ENCODE data around the gene TSPAN6. TPM values are rescaled to one million over a fixed set of nuclear protein-coding genes. Genes with fewer than 3 reads are reported as not detected.

TSPAN6 gene
- polyA plus RNA-seq, 1 donor from 2014 or later, result 63.3 TPM

DNA sequence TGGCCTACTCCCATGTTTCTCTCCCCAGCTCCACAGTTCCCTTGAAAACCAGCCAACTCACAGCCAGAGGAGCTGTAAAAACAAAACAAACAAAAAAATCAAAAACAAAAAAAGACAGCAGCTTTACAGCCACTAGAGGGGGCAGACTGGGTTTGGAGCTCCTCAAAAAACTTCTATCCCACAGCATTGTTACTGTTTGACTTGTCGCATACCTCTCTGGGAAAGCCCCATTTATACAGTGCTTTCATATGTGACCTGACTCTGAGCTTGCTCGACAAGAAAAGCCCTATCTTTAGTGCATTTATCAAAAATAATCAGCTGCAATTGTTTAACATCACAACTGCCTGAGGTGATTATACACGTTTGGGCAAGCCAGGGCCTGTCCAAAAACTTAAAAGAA lies 21.6 kb downstream of the TSPAN6 start:
- H3K4me2 ChIP-seq (ENCODE audit: low read length), result no peak overlapping the region

GRCh38 chrX:100611951-100612350 lies 24.7 kb downstream of the TSPAN6 start:
- H3K9ac ChIP-seq (ENCODE audit: low read length), result no peak overlapping the region
- H3K27ac ChIP-seq (ENCODE audit: low read length), result no peak overlapping the region
- H3K9me2 ChIP-seq (ENCODE audit: insufficient read depth, low read length), result no peaks in the 10 kb centered on the region
- no peaks in the 10 kb centered on the region for H3F3A ChIP-seq (ENCODE audit: insufficient read depth, low read length, poor library complexity, severe bottlenecking)
- TF ChIP-seq MXI1 (conservative IDR thresholded peaks at IDR 0.05; ENCODE audit: poor library complexity, severe bottlenecking), result no peak
- TF ChIP-seq EZH2 (IDR thresholded peaks at IDR 0.05; ENCODE audit: borderline replicate concordance, insufficient read depth, low read length, poor library complexity, severe bottlenecking), result no peak
- TF ChIP-seq, protein P1, sequence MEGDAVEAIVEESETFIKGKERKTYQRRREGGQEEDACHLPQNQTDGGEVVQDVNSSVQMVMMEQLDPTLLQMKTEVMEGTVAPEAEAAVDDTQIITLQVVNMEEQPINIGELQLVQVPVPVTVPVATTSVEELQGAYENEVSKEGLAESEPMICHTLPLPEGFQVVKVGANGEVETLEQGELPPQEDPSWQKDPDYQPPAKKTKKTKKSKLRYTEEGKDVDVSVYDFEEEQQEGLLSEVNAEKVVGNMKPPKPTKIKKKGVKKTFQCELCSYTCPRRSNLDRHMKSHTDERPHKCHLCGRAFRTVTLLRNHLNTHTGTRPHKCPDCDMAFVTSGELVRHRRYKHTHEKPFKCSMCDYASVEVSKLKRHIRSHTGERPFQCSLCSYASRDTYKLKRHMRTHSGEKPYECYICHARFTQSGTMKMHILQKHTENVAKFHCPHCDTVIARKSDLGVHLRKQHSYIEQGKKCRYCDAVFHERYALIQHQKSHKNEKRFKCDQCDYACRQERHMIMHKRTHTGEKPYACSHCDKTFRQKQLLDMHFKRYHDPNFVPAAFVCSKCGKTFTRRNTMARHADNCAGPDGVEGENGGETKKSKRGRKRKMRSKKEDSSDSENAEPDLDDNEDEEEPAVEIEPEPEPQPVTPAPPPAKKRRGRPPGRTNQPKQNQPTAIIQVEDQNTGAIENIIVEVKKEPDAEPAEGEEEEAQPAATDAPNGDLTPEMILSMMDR (IDR thresholded peaks at IDR 0.05; ENCODE audit: poor library complexity, severe bottlenecking), result no peak
- no peak for TF ChIP-seq SMC3 (conservative IDR thresholded peaks at IDR 0.05; ENCODE audit: poor library complexity)
- no peaks in the 10 kb centered on the region for H3K79me2 ChIP-seq (replicated peaks; ENCODE audit: insufficient read depth, low read length)
- no peak overlapping the region for H3K4me3 ChIP-seq (ENCODE audit: low read length)
- H2AFZ ChIP-seq (ENCODE audit: low read depth, low read length), result no peak overlapping the region
- no peaks in the 10 kb centered on the region for H4K20me1 ChIP-seq (ENCODE audit: insufficient read depth)
- H3K36me3 ChIP-seq (ENCODE audit: insufficient read depth, low read length), result no peaks in the 10 kb centered on the region
- no peaks in the 10 kb centered on the region for H3K27me3 ChIP-seq (ENCODE audit: insufficient read depth, low read depth, low read length)
- H3K9me3 ChIP-seq (ENCODE audit: low read length), result no peaks in the 10 kb centered on the region
- H3K4me2 ChIP-seq (ENCODE audit: low read length), result no peak overlapping the region

More for the DNA sequence above, 21.6 kb downstream of the TSPAN6 start:
- Histone ChIP-seq H3K9ac (ENCODE audit: low read length) (no peak overlapping the region), H2AFZ (ENCODE audit: low read depth, low read length) (no peak overlapping the region), H3K27ac (ENCODE audit: low read length) (no peak overlapping the region), H4K20me1 (ENCODE audit: insufficient read depth) (no peaks in the 10 kb centered on the region), H3K9me3 (ENCODE audit: low read length) (no peaks in the 10 kb centered on the region), H3K36me3 (ENCODE audit: insufficient read depth, low read length) (no peaks in the 10 kb centered on the region), H3K4me3 (ENCODE audit: low read length) (no peak overlapping the region), H3K9me2 (ENCODE audit: insufficient read depth, low read length) (no peaks in the 10 kb centered on the region), H3K27me3 (ENCODE audit: insufficient read depth, low read depth, low read length) (no peaks in the 10 kb centered on the region), H3K79me2 (replicated peaks; ENCODE audit: insufficient read depth, low read length) (no peaks in the 10 kb centered on the region), H3F3A (ENCODE audit: insufficient read depth, low read length, poor library complexity, severe bottlenecking) (no peaks in the 10 kb centered on the region)
- TF ChIP-seq MXI1 (conservative IDR thresholded peaks at IDR 0.05; ENCODE audit: poor library complexity, severe bottlenecking) (no peak), RAD21 (conservative IDR thresholded peaks at IDR 0.05) (no peak), EZH2 (IDR thresholded peaks at IDR 0.05; ENCODE audit: borderline replicate concordance, insufficient read depth, low read length, poor library complexity, severe bottlenecking) (no peak), TAF1 (IDR thresholded peaks at IDR 0.05; ENCODE audit: low read depth) (no peak), EP300 (conservative IDR thresholded peaks at IDR 0.05; ENCODE audit: poor library complexity, severe bottlenecking) (no peak)

DNA sequence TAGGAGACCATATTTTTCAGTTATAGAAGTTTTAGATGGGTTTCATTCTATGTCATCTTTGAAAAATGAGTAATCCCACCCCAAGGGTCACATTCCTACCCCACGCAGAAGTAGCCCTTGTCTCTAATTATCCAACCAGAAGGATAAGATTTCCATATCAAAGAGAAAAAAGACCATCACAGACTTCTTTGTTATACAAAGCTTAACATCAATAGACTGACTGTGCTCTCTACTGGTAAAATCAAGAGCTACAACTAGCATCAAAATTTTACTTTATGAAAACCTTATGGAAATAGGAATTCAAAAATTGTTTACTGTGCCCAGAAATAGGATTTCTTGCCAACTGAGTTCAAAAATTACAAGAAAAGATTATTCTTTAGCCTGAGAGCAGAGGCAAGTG lies 27.0 kb downstream of the TSPAN6 start:
- H3K27me3 ChIP-seq (ENCODE audit: insufficient read depth, low read depth, low read length), result no peaks in the 10 kb centered on the region
- H3K9me2 ChIP-seq (ENCODE audit: insufficient read depth, low read length), result no peaks in the 10 kb centered on the region
- H2AFZ ChIP-seq (ENCODE audit: low read depth, low read length), result no peak overlapping the region
- TF ChIP-seq RAD21 (conservative IDR thresholded peaks at IDR 0.05), result peak; percentile 43
- TF ChIP-seq MXI1 (conservative IDR thresholded peaks at IDR 0.05; ENCODE audit: poor library complexity, severe bottlenecking), result no peak
- TF ChIP-seq SMC3 (conservative IDR thresholded peaks at IDR 0.05; ENCODE audit: poor library complexity), result peak; percentile 20
- no peaks in the 10 kb centered on the region for H4K20me1 ChIP-seq (ENCODE audit: insufficient read depth)
- H3K9me3 ChIP-seq (ENCODE audit: low read length), result no peaks in the 10 kb centered on the region
- no peak overlapping the region for H3K4me3 ChIP-seq (ENCODE audit: low read length)
- H3F3A ChIP-seq (ENCODE audit: insufficient read depth, low read length, poor library complexity, severe bottlenecking), result no peaks in the 10 kb centered on the region
- H3K4me2 ChIP-seq (ENCODE audit: low read length), result no peak overlapping the region
- H3K9ac ChIP-seq (ENCODE audit: low read length), result no peak overlapping the region
- no peaks in the 10 kb centered on the region for H3K79me2 ChIP-seq (replicated peaks; ENCODE audit: insufficient read depth, low read length)
- H3K27ac ChIP-seq (ENCODE audit: low read length), result no peak overlapping the region
- no peaks in the 10 kb centered on the region for H3K36me3 ChIP-seq (ENCODE audit: insufficient read depth, low read length)

DNA sequence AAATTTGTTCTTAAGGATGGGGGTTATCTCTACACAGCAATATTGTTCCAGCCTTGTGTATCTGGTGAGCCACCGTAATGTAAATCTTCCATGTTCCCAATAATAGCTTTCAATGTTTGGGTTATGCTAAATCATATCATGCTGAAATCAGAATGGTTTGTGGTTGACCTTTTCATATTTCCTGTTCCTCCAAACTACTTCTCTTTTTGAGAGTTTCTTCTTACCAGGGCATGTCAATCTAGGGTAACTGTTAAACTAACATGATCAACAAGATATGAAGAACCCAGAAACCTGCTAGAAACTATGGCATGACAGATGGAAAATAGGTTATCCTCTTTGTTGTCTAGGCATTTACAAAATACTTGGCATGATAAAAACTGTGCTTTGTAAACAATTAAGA lies 29.9 kb downstream of the TSPAN6 start:
- Histone ChIP-seq H2AFZ (ENCODE audit: low read depth, low read length) (no peak overlapping the region), H3K4me3 (ENCODE audit: low read length) (no peak overlapping the region), H3F3A (ENCODE audit: insufficient read depth, low read length, poor library complexity, severe bottlenecking) (no peaks in the 10 kb centered on the region), H3K36me3 (ENCODE audit: insufficient read depth, low read length) (no peaks in the 10 kb centered on the region), H3K9me2 (ENCODE audit: insufficient read depth, low read length) (no peaks in the 10 kb centered on the region), H3K9me3 (ENCODE audit: low read length) (no peaks in the 10 kb centered on the region), H3K27ac (ENCODE audit: low read length) (no peak overlapping the region), H3K79me2 (replicated peaks; ENCODE audit: insufficient read depth, low read length) (no peaks in the 10 kb centered on the region), H3K4me2 (ENCODE audit: low read length) (no peak overlapping the region), H3K9ac (ENCODE audit: low read length) (no peak overlapping the region), H3K27me3 (ENCODE audit: insufficient read depth, low read depth, low read length) (no peaks in the 10 kb centered on the region), H4K20me1 (ENCODE audit: insufficient read depth) (no peaks in the 10 kb centered on the region)
- TF ChIP-seq EP300 (conservative IDR thresholded peaks at IDR 0.05; ENCODE audit: poor library complexity, severe bottlenecking), result no peak
- no peak for TF ChIP-seq MXI1 (conservative IDR thresholded peaks at IDR 0.05; ENCODE audit: poor library complexity, severe bottlenecking)
- TF ChIP-seq TAF1 (IDR thresholded peaks at IDR 0.05; ENCODE audit: low read depth), result no peak
- TF ChIP-seq, protein P1 (IDR thresholded peaks at IDR 0.05; ENCODE audit: poor library complexity, severe bottlenecking), result no peak
- TF ChIP-seq EZH2 (IDR thresholded peaks at IDR 0.05; ENCODE audit: borderline replicate concordance, insufficient read depth, low read length, poor library complexity, severe bottlenecking), result no peak
- TF ChIP-seq, protein P2, sequence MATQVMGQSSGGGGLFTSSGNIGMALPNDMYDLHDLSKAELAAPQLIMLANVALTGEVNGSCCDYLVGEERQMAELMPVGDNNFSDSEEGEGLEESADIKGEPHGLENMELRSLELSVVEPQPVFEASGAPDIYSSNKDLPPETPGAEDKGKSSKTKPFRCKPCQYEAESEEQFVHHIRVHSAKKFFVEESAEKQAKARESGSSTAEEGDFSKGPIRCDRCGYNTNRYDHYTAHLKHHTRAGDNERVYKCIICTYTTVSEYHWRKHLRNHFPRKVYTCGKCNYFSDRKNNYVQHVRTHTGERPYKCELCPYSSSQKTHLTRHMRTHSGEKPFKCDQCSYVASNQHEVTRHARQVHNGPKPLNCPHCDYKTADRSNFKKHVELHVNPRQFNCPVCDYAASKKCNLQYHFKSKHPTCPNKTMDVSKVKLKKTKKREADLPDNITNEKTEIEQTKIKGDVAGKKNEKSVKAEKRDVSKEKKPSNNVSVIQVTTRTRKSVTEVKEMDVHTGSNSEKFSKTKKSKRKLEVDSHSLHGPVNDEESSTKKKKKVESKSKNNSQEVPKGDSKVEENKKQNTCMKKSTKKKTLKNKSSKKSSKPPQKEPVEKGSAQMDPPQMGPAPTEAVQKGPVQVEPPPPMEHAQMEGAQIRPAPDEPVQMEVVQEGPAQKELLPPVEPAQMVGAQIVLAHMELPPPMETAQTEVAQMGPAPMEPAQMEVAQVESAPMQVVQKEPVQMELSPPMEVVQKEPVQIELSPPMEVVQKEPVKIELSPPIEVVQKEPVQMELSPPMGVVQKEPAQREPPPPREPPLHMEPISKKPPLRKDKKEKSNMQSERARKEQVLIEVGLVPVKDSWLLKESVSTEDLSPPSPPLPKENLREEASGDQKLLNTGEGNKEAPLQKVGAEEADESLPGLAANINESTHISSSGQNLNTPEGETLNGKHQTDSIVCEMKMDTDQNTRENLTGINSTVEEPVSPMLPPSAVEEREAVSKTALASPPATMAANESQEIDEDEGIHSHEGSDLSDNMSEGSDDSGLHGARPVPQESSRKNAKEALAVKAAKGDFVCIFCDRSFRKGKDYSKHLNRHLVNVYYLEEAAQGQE (IDR thresholded peaks at IDR 0.05; ENCODE audit: borderline replicate concordance), result no peak
- TF ChIP-seq POLR2AphosphoS5 (IDR thresholded peaks at IDR 0.05), result no peak
- no peak for TF ChIP-seq SMC3 (conservative IDR thresholded peaks at IDR 0.05; ENCODE audit: poor library complexity)
- no peak for TF ChIP-seq RAD21 (conservative IDR thresholded peaks at IDR 0.05)

Data from neural cell (in vitro differentiated cells).